Stimulated activated CD8-positive, alpha-beta memory T cell treated with anti-CD3 and anti-CD28 coated beads, Interleukin-4, amount 100 ng/mL, for 4 hours (primary cell): ENCODE data around the gene CD302.
A peak's percentile ranks its signal among the peaks of the same experiment; 100 is the strongest.
"Not testable (repeated sequence)": the region's sequence is repeated elsewhere in the genome, so short reads cannot be mapped to it uniquely, and the experiment has no call there.

Experiments used
- DNase-seq, 2 donors: peaks; one replicate each; pipeline ENCODE4 v3.0.0-alpha.2; 2020; ENCODE audit warnings: low read depth in 2 of 2, low spot score in 1 of 2

The CD302 gene, protein sequence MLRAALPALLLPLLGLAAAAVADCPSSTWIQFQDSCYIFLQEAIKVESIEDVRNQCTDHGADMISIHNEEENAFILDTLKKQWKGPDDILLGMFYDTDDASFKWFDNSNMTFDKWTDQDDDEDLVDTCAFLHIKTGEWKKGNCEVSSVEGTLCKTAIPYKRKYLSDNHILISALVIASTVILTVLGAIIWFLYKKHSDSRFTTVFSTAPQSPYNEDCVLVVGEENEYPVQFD

DNA sequence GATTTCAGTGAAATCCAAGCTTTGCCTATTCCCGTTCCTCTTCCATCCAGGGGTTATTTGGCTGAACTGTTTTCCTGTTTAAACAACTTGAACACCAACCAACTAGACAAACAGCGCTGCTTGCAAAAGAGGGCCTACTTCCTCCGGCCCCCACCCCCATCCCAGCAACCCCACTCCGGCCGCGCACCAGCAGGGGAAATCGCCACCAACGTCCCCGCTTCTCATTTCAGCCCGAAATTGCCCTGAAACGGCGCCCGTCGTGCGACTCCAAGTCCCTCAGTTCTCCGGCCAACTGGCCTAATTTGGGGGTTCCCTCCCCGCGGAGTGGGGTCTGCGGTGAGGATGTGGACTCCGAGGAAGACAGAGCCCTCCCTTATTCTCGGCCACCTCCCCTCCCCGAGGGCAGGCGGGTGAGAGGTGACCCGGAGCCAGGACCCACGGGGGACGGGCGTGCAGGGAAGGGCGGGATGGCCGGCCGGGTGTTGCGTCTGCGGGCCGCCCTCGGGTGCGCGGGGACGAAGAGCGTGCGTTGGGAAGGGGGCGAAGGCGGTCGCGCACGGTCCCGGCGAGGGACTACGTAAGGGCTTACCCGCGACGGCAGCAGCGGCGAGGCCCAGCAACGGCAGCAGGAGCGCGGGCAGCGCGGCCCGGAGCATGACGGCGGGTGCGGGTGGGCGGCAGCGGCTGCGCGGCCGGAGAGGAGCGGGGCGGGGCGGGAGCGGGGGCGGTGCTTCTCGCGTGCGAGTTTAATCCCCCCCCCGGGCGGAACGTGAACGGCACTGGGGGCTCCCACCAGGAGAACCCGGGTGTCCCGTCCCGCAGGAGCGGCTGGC is at the start of gene CD302:
CD302 (minus strand) TSS at position 666 of the 833 bp plus-strand sequence; CDS start at position 656, 10 bp downstream.
- peak in 1 of 2 donors; percentile 15 for DNase-seq

DNA sequence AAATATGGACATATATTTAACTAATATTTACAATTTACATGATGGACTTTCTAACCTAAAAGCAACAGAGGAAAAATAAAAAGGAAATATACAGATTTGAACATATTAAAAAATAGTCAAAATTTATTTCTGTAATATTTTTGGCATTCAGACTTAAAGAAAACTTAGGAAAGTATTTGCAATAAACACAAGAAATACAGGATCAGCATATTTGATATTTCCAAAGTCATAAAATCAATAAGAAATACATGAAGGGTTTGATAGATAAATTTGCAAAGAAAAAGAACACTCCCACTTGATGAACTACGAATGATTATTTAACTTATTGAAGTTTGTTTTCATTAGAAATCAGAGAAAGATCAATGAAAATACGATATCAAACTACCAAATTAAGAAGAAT is 48.6 kb upstream of the CD302 start:
- no peak for DNase-seq

DNA sequence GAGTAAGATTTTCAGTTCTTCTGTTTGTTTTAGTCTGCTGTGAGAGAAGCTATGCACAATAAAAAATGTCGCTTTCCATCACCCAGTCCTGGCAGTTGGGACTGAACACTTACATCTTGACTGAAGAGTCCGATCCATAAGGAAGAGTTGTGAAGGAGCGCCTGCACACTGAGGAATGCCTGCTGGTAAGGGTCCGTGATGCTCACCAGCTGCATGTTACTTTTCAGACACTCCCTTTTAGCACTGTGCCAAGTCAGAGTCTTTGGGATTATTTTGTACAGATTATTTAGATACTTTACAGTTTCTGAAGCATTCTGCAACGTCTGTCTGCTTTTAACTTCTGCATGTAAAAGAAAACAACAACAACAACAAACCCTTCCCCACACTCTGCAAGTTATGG is 42.6 kb upstream of the CD302 start:
- DNase-seq: no peak

DNA sequence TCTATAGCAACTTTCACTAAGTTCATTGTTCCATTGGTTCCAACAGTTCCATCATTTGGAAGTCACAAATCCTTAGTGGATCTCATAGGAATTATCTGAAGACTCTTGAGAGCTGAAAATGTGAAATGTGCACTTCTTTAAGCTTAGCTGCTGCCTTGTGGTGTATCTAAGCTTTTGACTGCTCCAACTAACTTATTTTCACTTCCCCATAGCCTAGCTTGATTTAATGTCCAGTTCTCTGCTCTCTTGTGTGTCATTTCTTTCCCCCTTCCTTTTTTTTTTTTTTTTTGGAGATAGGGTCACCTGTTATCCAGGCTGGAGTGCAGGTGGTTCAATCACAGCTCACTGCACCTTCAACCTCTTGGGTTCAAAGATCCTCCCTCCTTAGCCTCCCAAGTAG is 34.9 kb upstream of the CD302 start:
- no peak for DNase-seq

DNA sequence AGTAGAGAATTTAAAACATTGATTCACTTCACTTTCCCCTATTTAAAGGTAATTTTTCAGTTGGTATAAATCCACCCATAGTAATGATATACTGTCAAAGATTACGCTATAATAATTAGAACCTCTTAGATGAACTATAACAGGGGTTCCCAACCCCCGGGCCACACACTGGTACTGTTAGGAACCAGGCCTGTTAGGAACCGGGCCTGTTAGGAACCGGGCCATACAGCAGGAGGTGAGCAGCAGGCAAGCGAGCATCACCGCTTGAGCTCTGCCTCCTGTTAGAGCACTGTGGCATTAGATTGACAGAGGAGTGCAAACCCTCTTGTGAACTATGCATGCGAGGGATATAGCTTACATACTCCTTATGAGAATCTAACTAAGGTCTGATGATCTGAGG is 34.0 kb upstream of the CD302 start:
- DNase-seq: no peak

DNA sequence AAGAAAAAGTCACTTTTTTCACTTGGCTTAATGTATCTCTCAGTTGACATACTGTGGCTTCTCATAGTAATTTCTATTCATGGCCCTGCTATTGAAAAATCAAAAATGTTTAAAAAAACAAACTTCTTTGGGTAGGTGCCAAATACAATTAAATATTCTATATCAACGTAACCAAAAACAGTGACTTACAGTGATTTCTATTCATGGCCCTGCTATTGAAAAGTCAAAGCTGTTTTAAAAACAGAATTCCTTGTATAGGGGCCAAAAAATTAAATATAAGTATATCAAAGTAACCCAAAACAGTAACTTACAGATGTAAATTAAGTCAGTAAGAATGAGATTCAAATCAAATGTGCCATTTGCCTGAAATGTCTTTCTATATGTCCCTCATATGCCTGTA is 31.4 kb upstream of the CD302 start:
- no peak for DNase-seq

DNA sequence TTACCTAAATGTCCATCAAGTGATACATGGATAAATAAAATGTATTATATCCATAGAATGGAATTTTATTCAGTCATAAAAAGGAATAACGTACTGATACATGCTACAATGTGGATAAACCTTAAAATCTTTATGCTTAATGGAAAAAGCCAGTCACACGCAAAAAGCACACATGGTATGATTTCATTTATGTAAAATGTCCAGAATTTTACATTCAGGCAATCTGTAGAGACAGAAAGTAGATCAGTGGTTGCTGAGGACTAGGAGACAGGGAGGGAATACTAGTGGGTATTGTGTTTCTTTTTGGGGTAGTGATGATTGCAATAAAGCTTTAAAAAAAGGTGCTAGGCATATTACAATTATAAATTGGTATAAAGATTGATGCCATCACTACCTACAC is 30.7 kb upstream of the CD302 start:
- DNase-seq: no peak

DNA sequence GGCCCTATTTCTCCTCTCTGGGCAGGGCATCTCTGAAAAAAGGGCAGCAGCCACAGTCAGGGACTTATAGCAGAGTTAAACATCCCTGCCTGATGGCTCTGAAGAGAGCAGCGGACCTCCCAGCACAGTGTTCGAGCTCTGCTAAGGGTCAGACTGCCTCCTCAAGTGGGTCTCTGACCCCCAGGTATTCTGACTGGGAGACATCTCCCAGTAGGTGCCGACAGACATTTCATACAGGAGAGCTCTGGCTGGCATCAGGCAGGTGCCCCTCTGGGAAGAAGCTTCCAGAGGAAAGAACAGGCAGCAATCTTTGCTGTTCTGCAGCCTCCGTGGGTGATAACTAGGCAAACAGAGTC is 24.4 kb upstream of the CD302 start:
- not testable (repeated sequence) for DNase-seq

DNA sequence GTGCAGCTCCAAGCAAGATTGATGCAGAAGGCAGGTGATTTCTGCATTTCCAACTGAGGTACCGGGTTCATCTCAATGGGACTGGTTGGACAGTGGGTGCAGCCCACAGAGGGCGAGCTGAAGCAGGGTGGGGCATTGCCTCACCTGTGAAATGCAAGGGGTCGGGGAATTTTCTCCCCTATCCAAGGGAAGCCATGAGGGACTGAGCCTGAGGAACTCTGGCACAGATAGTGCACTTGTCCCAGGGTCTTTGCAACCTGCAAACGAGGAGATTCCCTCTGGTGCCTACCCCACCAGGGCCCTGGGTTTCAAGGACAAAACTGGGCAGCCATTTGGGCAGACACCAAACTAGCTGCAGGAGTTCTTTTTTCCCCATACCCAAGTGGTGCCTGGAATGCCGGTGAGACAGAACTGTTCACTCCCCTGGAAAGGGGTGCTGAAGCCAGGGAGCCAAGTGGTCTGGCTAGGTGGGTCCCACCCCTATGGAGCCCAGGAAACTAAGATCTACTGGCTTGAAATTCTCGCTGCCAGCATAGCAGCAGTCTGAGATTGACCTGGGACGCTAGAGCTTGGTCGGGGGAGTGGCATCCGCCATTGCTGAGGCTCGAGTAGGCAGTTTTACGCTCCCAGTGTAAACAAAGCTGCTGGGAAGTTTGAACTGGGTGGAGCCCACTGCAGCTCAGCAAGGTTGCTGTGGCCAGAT is 23.9 kb upstream of the CD302 start:
- DNase-seq: not testable (repeated sequence)

DNA sequence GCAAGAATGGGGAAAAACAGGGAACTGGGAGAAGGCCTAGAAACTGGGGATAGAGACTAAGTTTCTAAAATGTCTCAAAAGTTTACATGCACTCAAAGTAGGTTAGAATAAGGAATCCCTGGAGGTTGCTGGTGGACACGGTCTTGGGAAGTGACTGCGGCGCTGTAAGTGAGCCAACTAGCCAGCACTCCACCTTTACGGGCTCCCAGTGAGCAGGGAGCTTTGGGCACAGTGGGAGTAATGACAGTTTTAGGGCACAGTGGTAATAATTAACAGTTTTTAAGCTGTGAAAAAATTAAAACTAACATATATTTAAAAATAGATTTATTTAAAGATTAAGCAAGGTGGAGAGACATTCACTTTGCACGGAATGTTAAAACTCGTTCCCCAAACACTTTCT is 20.9 kb upstream of the CD302 start:
- DNase-seq: no peak

DNA sequence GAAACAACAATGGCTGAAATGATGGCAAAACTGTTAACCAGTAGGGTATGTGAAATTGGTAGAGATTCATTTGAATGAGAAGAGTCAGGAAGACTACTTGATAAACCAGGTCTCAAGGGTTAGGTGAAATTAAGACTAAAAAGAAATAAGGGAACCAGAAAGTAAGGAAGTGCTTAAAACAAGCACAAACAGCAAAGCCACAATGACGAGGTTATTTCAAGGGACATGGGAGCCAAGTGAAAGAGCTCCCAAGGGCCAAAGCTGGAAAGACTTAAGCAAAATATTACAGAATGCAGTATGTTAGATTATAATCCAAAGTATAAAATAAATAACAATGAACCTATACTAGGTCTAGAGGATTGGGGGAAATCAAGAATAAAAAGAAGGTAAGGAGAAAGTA is 19.3 kb upstream of the CD302 start:
- DNase-seq: no peak

DNA sequence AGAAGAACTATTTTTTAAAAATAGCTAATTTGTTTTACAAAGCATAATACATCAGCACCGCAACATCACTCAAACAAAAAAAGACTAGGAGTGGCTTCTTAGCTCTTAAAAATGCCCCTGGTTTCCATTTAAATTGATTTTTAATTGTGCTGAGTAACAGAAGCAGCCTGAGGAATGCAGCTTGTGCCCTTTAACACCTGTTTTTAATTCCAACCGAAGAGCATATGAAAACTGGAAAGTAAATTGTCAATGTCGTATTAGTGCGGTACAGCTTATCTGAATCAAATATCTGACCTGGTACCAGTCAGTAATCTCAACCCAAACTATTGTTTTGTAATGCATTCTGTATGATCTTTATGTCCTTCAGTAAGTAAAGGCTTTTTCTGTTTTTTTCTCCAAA is 13.2 kb upstream of the CD302 start:
- no peak for DNase-seq

DNA sequence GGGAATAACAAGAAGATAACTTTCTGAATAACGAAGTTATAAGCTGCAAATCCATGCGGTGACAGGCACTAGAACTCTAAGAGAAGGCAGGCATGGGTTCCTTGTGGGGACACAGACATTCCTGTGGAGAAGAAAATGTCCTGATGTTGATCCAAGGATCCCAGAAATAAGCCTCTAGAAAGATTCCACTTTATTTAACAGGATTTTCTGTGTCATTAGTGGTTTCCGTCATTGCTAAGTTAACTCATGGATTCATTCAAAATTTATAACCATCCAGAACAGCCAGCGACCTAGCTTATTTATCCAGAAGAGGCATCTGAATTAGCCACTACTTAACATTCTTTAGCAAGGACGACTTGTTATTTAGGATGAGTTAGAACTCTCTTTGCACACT is 10.0 kb upstream of the CD302 start:
- no peak for DNase-seq

DNA sequence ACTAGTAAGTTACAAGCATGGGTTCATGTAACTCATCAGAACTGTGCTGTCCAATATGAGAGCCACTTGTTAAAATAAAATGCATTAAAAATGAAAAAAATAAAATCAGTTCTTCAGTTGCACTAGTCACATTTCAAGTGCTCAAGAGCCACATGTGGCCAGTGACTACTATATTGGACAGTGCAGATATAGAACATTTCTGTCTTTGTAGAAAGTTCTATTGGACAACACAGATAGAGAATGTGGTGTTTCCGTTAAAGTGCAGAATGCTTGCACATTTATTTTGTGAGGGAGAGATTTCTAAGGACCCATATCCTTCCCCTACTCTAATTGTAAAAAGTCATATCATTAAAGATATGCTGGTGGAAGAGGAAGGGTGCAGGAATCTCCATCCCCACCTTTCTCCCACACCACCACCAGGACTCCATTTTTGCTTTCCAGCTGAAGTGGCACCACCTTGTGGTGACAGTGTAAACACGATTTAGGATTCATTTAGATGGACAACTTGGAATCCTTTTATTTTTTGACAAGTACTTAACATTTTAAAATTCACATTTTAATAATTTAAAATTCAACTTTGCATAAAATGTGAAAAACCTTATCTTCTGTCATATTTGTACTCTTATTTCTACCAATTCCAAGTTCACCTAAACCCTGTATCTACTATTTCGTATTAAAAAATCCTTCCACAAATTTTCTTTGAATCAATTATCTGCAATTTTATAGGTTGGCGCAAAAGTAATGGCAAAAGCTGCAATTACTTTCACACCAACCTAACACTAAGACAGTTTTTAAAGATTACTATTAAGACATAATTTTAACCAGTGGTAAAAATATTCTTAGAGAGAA is 9.4 kb upstream of the CD302 start:
- no peak for DNase-seq

DNA sequence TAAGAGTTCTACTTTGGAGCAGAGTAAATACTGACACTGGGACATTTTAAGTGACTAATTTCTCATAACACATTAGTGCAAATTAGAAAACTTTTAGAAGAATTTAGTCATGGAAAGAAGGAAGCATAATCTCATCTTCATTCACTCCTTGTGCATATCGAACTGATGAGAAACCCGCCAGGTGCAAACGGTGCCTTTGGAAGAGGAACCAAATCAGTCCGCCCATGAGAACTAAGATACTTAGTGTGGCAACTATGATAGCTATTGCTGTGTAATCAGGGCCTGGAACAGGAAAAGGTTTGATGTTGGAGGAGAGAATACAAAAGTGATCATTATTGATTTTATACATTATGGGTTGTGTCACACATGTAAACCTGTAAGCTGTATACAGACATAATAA is 6.9 kb upstream of the CD302 start:
- DNase-seq: no peak

DNA sequence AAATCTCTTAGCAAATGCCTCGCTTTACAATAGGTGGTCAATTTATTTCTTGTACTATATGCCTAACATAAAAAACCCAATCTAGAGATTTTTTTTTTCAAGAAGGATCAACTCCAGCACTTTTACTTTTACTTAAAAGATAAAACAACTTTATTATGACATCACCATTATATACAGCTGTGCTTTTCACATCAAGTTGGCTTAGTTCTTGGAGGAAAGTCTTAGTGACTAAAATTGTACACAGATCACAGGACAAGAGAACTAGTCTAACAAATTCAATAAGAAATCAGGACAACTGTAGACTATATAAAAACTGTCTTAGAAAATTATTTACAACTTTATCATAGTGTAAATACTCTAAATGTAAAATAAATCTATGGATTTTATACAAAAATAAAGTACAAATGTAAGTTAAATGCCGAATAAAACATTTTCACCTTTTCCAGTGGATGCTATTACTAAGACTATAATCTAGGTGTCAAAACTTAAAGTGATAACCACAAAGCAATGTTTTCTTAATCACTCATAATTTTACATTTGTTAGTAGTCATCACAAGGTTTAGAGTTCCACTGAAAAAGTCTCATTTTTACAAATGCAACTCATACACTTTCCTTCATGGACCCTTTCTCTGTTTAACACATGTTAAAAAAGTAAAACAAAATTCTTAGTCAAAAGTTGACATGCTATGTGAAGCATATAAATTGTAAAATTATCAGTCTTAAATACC is 5.4 kb upstream of the CD302 start:
- DNase-seq: no peak

DNA sequence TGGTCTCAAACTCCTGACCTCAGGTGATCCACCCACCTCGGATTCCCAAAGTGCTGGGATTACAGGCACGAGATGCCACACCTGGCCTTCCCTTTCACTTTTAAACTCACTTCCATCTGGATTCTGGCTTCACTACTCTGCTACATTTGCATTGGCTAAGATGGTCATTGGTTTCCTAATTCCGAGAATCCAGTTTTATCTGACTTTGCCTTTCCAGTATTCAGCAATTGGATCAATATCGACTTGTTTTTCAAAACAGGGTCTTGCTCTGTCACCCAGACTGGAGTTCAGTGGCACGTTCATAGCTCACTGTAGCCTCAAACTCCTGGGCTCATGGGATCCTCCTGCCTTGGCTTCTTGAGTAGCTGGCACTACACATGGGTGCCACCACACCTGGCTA is 4.7 kb upstream of the CD302 start:
- DNase-seq: no peak

DNA sequence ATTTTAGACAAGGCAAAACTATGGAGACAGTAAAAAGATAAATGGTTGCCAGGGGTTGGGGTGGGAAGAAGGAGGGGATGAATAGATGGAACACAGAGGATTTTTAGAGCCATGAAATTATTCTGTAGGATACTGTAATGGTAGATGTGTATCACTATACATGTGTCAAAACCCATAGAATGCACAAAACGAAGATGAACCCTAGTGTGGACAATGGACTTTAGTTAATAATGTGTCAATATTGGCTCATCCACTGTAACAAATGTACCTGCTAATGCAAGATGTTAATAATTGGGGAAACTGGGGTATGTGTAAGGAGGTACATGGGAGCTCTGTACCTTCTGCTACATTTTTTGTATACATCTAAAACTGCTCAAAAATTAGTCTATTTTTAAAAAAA is 1.8 kb upstream of the CD302 start:
- DNase-seq: no peak

DNA sequence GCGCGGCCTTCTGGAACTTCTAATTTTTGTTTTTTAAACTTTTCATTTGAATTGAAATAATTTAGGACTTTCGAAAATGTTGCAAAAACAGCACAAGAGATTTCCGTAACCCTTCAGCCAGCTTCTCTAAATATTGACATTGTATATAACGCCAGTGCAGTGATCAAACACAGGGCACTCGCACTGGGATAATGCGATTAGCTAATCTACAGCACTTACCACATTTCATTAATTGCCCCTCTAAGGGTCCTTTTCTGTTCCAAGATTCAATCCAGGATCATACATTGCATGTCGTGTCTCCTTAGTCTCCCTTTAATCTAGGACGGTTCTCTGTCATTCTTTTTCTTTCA is 343 bp upstream of the CD302 start:
- no peak for DNase-seq

DNA sequence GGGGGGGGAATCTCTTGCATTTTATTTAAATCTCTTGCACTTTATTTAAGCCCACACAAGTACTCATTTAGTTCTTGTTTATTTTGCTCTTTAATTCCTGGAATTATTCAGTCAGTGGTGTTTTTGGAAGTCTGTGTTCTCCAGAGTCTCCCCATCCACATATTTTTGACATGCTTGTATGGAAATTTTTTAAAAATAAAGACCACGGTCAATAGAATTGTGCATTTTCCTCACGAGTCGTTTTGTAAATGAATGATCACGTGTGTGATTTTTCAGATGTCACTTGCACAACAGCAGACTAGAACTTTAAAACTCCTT is 824 bp downstream of the CD302 start:
- DNase-seq: no peak
